ENCODE data around the gene BIN1. TPM values are rescaled to one million over a fixed set of nuclear protein-coding genes. Genes with fewer than 3 reads are reported as not detected.

The BIN1 gene
- total RNA-seq, 2 experiments from 2014 or later: 1.5 to 14.1 TPM

DNA sequence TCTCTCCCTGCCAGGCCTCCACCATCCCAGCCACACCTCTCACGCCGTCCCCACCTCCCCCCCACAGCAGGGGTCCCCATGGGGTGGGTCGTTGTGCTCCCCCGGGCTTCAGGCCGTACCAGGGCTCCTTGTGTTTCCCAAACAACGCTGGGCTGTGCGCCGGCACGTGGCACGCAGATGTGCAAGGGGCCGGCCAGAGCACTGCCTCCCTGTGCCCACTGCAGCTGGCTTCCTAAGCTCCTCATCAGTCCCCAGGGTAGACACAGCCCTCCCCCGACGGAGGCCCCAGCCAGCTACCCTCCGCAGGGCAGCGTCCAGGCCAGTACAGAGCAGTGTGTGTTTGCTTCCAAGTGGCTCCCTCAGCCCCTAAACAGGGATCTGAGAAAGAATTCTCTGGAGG is 34.0 kb downstream of the BIN1 start:
- Histone ChIP-seq H3K4me3 (ENCODE audit: low read depth, low read length, poor library complexity, severe bottlenecking) (no peak overlapping the region), H3K79me2 (ENCODE audit: insufficient read depth, low read depth, low read length) (no peaks in the 10 kb centered on the region), H3K9me3 (ENCODE audit: low read length) (no peaks in the 10 kb centered on the region), H3K4me2 (ENCODE audit: low read length) (no peak overlapping the region), H4K20me1 (ENCODE audit: insufficient read depth, low read length) (no peaks in the 10 kb centered on the region), H2AFZ (ENCODE audit: low read length) (no peak overlapping the region), H3K9me2 (ENCODE audit: insufficient read depth, low read length) (no peaks in the 10 kb centered on the region), H3K4me1 (ENCODE audit: insufficient read depth, low read length, poor library complexity, severe bottlenecking) (no peaks in the 10 kb centered on the region), H3K27ac (ENCODE audit: low read depth, low read length, poor library complexity, severe bottlenecking) (no peak overlapping the region), H3K36me3 (ENCODE audit: insufficient read depth, low read length) (no peaks in the 10 kb centered on the region)
- DNase-seq (ENCODE audit: low spot score): no peak
- BruUV-seq (replicated peaks): no TSS peak
- ChIA-PET POLR2A (no interaction called here), CTCF (ENCODE audit: unreplicated experiment) (interaction anchor here (0.7 kb wide), 1 partner anchor 8 kb away, joined by 3 read pairs; no protein-coding TSS in a partner anchor)
- intact Hi-C loops (cut with micrococcal nuclease; ENCODE audit: unreplicated experiment): no loop called here
- TF ChIP-seq, protein P1, sequence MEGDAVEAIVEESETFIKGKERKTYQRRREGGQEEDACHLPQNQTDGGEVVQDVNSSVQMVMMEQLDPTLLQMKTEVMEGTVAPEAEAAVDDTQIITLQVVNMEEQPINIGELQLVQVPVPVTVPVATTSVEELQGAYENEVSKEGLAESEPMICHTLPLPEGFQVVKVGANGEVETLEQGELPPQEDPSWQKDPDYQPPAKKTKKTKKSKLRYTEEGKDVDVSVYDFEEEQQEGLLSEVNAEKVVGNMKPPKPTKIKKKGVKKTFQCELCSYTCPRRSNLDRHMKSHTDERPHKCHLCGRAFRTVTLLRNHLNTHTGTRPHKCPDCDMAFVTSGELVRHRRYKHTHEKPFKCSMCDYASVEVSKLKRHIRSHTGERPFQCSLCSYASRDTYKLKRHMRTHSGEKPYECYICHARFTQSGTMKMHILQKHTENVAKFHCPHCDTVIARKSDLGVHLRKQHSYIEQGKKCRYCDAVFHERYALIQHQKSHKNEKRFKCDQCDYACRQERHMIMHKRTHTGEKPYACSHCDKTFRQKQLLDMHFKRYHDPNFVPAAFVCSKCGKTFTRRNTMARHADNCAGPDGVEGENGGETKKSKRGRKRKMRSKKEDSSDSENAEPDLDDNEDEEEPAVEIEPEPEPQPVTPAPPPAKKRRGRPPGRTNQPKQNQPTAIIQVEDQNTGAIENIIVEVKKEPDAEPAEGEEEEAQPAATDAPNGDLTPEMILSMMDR (conservative IDR thresholded peaks at IDR 0.05; ENCODE audit: low read length): no peak
- no peak for TF ChIP-seq EZH2phosphoT487 (IDR thresholded peaks at IDR 0.05; ENCODE audit: borderline replicate concordance, low read depth, low read length)

DNA sequence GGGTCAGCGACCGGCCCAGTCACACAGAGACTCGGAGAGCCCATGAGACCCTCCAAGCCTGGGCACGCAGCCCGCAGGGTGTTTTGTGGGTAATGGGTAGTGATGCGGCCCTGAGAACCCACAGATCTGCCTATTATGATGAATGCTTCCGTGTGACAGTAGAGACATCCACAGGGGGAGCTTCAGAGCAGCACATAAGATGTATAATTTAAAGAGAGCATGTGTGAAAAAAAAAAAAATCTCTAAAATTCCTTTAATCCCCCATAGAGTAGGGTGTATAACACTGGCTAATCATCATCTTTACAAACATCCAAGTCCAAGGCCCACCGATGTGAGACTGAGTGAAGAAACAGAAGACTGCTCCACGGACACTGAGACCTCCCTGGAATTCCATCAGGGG is 34.6 kb downstream of the BIN1 start:
- no peaks in the 10 kb centered on the region for H3K79me2 ChIP-seq (ENCODE audit: insufficient read depth, low read depth, low read length)
- no peaks in the 10 kb centered on the region for H3K9me2 ChIP-seq (ENCODE audit: insufficient read depth, low read length)
- POLR2A ChIA-PET: interaction anchor here (0.6 to 1.2 kb wide), 2 partner anchors 8 to 86 kb away, joined by 3 read pairs; no protein-coding TSS in a partner anchor
- intact Hi-C loops (cut with micrococcal nuclease; ENCODE audit: unreplicated experiment): no loop called here
- BruUV-seq (replicated peaks): no TSS peak
- no peak for DNase-seq (ENCODE audit: low spot score)
- CTCF ChIA-PET (ENCODE audit: unreplicated experiment): interaction anchor here (0.7 kb wide), 1 partner anchor 9 kb away, joined by 3 read pairs; no protein-coding TSS in a partner anchor
- no peak overlapping the region for H2AFZ ChIP-seq (ENCODE audit: low read length)
- H3K4me2 ChIP-seq (ENCODE audit: low read length): no peak overlapping the region
- no peaks in the 10 kb centered on the region for H3K4me1 ChIP-seq (ENCODE audit: insufficient read depth, low read length, poor library complexity, severe bottlenecking)
- TF ChIP-seq, protein P1 (conservative IDR thresholded peaks at IDR 0.05; ENCODE audit: low read length): no peak
- no peak for TF ChIP-seq EZH2phosphoT487 (IDR thresholded peaks at IDR 0.05; ENCODE audit: borderline replicate concordance, low read depth, low read length)
- no peaks in the 10 kb centered on the region for H3K36me3 ChIP-seq (ENCODE audit: insufficient read depth, low read length)
- no peak overlapping the region for H3K4me3 ChIP-seq (ENCODE audit: low read depth, low read length, poor library complexity, severe bottlenecking)
- H3K27ac ChIP-seq (ENCODE audit: low read depth, low read length, poor library complexity, severe bottlenecking): no peak overlapping the region
- H4K20me1 ChIP-seq (ENCODE audit: insufficient read depth, low read length): no peaks in the 10 kb centered on the region
- H3K9me3 ChIP-seq (ENCODE audit: low read length): no peaks in the 10 kb centered on the region

GRCh38 chr2:127071901-127072328 is 35.0 kb downstream of the BIN1 start:
- Histone ChIP-seq H3K79me2 (ENCODE audit: insufficient read depth, low read depth, low read length) (no peaks in the 10 kb centered on the region), H3K36me3 (ENCODE audit: insufficient read depth, low read length) (no peaks in the 10 kb centered on the region), H3K4me3 (ENCODE audit: low read depth, low read length, poor library complexity, severe bottlenecking) (no peak overlapping the region), H4K20me1 (ENCODE audit: insufficient read depth, low read length) (no peaks in the 10 kb centered on the region), H3K9me3 (ENCODE audit: low read length) (no peaks in the 10 kb centered on the region), H3K27ac (ENCODE audit: low read depth, low read length, poor library complexity, severe bottlenecking) (no peak overlapping the region), H3K9me2 (ENCODE audit: insufficient read depth, low read length) (no peaks in the 10 kb centered on the region), H3K4me1 (ENCODE audit: insufficient read depth, low read length, poor library complexity, severe bottlenecking) (no peaks in the 10 kb centered on the region), H3K4me2 (ENCODE audit: low read length) (no peak overlapping the region), H2AFZ (ENCODE audit: low read length) (no peak overlapping the region)
- BruUV-seq (replicated peaks): no TSS peak
- TF ChIP-seq, protein P1 (conservative IDR thresholded peaks at IDR 0.05; ENCODE audit: low read length): no peak
- TF ChIP-seq EZH2phosphoT487 (IDR thresholded peaks at IDR 0.05; ENCODE audit: borderline replicate concordance, low read depth, low read length): no peak
- DNase-seq (ENCODE audit: low spot score): no peak
- intact Hi-C loops (cut with micrococcal nuclease; ENCODE audit: unreplicated experiment): no loop called here
- CTCF ChIA-PET (ENCODE audit: unreplicated experiment): no interaction called here
- POLR2A ChIA-PET: interaction anchor here (0.6 to 1.2 kb wide), 2 partner anchors 9 to 86 kb away, joined by 3 read pairs; no protein-coding TSS in a partner anchor
